Pancreas (tissue), 10 donors: Measurements from ENCODE around the gene ATP8B4. TPM values are rescaled to one million over a fixed set of nuclear protein-coding genes. Genes with fewer than 3 reads are reported as not detected.

Source experiments
- ATAC-seq, 4 donors: fragments of 200-7000 bp; cut with Tn5 transposase; one replicate each; pipeline versions ENCODE4 v1.8.0 to v1.9.1; 2020; ENCODE audit warnings: mild to moderate bottlenecking in 4 of 4, moderate library complexity in 4 of 4
- DNase-seq, 6 donors: peaks; one replicate each; pipeline ENCODE4 v3.0.0-alpha.2; 2020
- FAIRE-seq: peaks from 2 replicates; lab custom pipeline; 2012; peaks lifted over from hg19 to GRCh38; lab: Jason Lieb, UNC
- H3K27ac ChIP-seq, 4 donors: fragments of 200-600 bp; sonication (generic); 1 replicate in 3 of 4; 2 replicates in 1 of 4; pipeline versions ENCODE4 v1.5.0 to v1.8.0; 2020
- H3K27me3 ChIP-seq, 4 donors: fragments of 200-600 bp; one replicate each; pipeline ENCODE4 v1.8.0; 2021
- H3K36me3 ChIP-seq, 3 donors: fragments of 200-600 bp; sonication (generic) in 1 of 3; one replicate each; pipeline versions ENCODE4 v1.5.0 to v1.8.0; 2020 to 2021
- H3K4me1 ChIP-seq, 3 donors: fragments of 200-600 bp; one replicate each; pipeline ENCODE4 v1.8.0; 2021
- H3K4me3 ChIP-seq, 4 donors: fragments of 200-600 bp; sonication (generic) in 2 of 4; one replicate each; pipeline versions ENCODE4 v1.5.0 to v1.8.0; 2020 to 2021
- H3K9me3 ChIP-seq, 4 donors: fragments of 200-600 bp; one replicate each; pipeline ENCODE4 v1.8.0; 2021
- CTCF ChIP-seq, 4 donors: fragments of 200-600 bp; sonication (generic) in 3 of 4; IDR thresholded peaks; one replicate each; pipeline versions ENCODE4 v1.5.0 to v1.8.0; 2021; ENCODE audit warnings: antibody characterized with exemption in 4 of 4
- WGBS, 2 donors: extraction: QIAGEN DNeasy Blood & Tissue Kit; methylation state at CpG; one replicate each; pipeline ENCODE4 v1.1.7; 2013; 5-methylcytosine and 5-hydroxymethylcytosine counted together
- intact Hi-C, 3 donors: fragments of 100-400 bp; cut with DNase I; formaldehyde crosslinking; loops; one replicate each; pipeline versions ENCODE4 v1.11.1 to v1.14.2; 2022
- polyA plus RNA-seq, 2 donors: library from polyadenylated mRNA; stranded (reverse); fragments of 200-250 nt; gene quantifications; one replicate each; pipeline ENCODE4 v1.2.3, GENCODE V29; 2013
- total RNA-seq, 6 donors: library from RNA; stranded (reverse); fragmentation: NEBNext Ultra II Directional in 4 of 6; extraction: Animal tissue kit (Norgen Biotek cat#: 25700) in 4 of 6; gene quantifications; one replicate each; pipeline versions ENCODE4 v1.2.1 to v1.2.4, GENCODE V29; 2021 to 2023
- donor health status: healthy with polysubstance abuse.
- donor health status: DM: no; HTN: no; CAD: no; lungs with moderate emphysema.
- donor health status: DM: no; HTN: no; CAD: no.
- donor health status: control.
- donor health status: control.
- donor health status: Bipolar disorder and iron deficiency.
- donor health status: DM: yes; HTN: yes; CAD: no.
- donor health status: DM: no; HTN: no; CAD: no.
- donor health status: DM: no; HTN: no; CAD: no.
- donor health status: DM: yes; HTN: yes; CAD: no.

Gene ATP8B4
- 1 to 10 TPM in 3 of 6 donors, under 1 TPM in 3; 0.55 to 5.3 (median 1.0) TPM for total RNA-seq
- 1 to 10 TPM in 1 of 2 donors, under 1 TPM in 1; 0.84 to 1.1 TPM for polyA plus RNA-seq

- no peak for TF ChIP-seq CTCF (IDR thresholded peaks at IDR 0.05)
- DNase-seq (no peak), FAIRE-seq (no peak), ATAC-seq (no peak)
- WGBS, 2 donors, result 52 to 59% methylated on average over 4 of the region's 4 CpGs
- Histone ChIP-seq H3K27ac (no peak within 1 kb of the TSS), H3K9me3 (no peaks in the 10 kb centered on the region), H3K4me1 (no peaks in the 10 kb centered on the region), H3K27me3 (no peaks in the 10 kb centered on the region), H3K4me3 (no peak within 1 kb of the TSS), H3K36me3 (no peaks in the 10 kb centered on the region)
- intact Hi-C loops, result no loop called here
Observed at GRCh38 chr15:50119063-50120040, at the start of gene ATP8B4. TSS of gene ATP8B4 (minus strand) at chr15:50119233. CDS start at chr15:50106966, 12,267 bp downstream.

- H3K27me3 ChIP-seq, result no peaks in the 10 kb centered on the region
- H3K36me3 ChIP-seq, result no peaks in the 10 kb centered on the region
- intact Hi-C loops, result no loop called here
- no peak for TF ChIP-seq CTCF (IDR thresholded peaks at IDR 0.05)
- DNase-seq, result no peak
- no peaks in the 10 kb centered on the region for H3K4me1 ChIP-seq
- H3K27ac ChIP-seq, result no peak overlapping the region
- no peak for ATAC-seq
- no peaks in the 10 kb centered on the region for H3K9me3 ChIP-seq
- WGBS, 2 donors, result 73 to 76% methylated on average over 4 of the region's 4 CpGs
- H3K4me3 ChIP-seq, result no peak overlapping the region
- FAIRE-seq, result no peak
Observed at GRCh38 chr15:50168379-50168778, 49.3 kb upstream of the ATP8B4 start.

- no peak for FAIRE-seq
Observed at GRCh38 chr15:50167110-50167509, 48.1 kb upstream of the ATP8B4 start.

GRCh38 chr15:50166216-50166615, 47.2 kb upstream of the ATP8B4 start:
- WGBS, 2 donors, result 66 to 73% methylated on average over 1 of the region's 1 CpG
- H3K4me3 ChIP-seq, result no peak overlapping the region
- no peak for TF ChIP-seq CTCF (IDR thresholded peaks at IDR 0.05)
- H3K4me1 ChIP-seq, result no peaks in the 10 kb centered on the region
- DNase-seq (no peak), FAIRE-seq (no peak), ATAC-seq (peak in 2 of 4 donors; percentile 23 to 56)
- intact Hi-C loops, result no loop called here
- no peak overlapping the region for H3K27ac ChIP-seq
- no peaks in the 10 kb centered on the region for H3K36me3 ChIP-seq
- H3K9me3 ChIP-seq, result no peaks in the 10 kb centered on the region
- no peaks in the 10 kb centered on the region for H3K27me3 ChIP-seq

More at GRCh38 chr15:50167110-50167509, 48.1 kb upstream of the ATP8B4 start:
- Histone ChIP-seq H3K4me1 (no peaks in the 10 kb centered on the region), H3K36me3 (no peaks in the 10 kb centered on the region), H3K27me3 (no peaks in the 10 kb centered on the region), H3K27ac (no peak overlapping the region), H3K4me3 (no peak overlapping the region), H3K9me3 (no peaks in the 10 kb centered on the region)
- DNase-seq (no peak), ATAC-seq (no peak)
- intact Hi-C loops, result no loop called here
- no peak for TF ChIP-seq CTCF (IDR thresholded peaks at IDR 0.05)

- no peaks in the 10 kb centered on the region for H3K27me3 ChIP-seq
- H3K4me1 ChIP-seq, result no peaks in the 10 kb centered on the region
- H3K36me3 ChIP-seq, result no peaks in the 10 kb centered on the region
- ATAC-seq (peak in 1 of 4 donors; percentile 37), FAIRE-seq (no peak), DNase-seq (no peak)
- H3K27ac ChIP-seq, result no peak overlapping the region
- WGBS, 2 donors, result 86 to 91% methylated on average over 1 of the region's 1 CpG
- intact Hi-C loops, result no loop called here
- H3K9me3 ChIP-seq, result no peaks in the 10 kb centered on the region
- TF ChIP-seq CTCF (IDR thresholded peaks at IDR 0.05), result no peak
- no peak overlapping the region for H3K4me3 ChIP-seq
Observed at GRCh38 chr15:50164458-50164857, 45.4 kb upstream of the ATP8B4 start.
